Measurements from ENCODE around the gene LPCAT1.

- TF ChIP-seq CTCF (IDR thresholded peaks at IDR 0.05 in 2 of 3, conservative IDR thresholded peaks at IDR 0.05 in 1 of 3; ENCODE audit: borderline replicate concordance in 1 of 3, insufficient read depth in 1 of 3, low read depth in 2 of 3, low read length in 2 of 3) (no peak), POLR2AphosphoS5 (IDR thresholded peaks at IDR 0.05; ENCODE audit: low read depth, low read length) (no peak), REST (IDR thresholded peaks at IDR 0.05; ENCODE audit: low read depth) (no peak), FOSL1 (IDR thresholded peaks at IDR 0.05; ENCODE audit: low read depth) (no peak), TCF7L2 (IDR thresholded peaks at IDR 0.05; ENCODE audit: borderline replicate concordance, extremely low read depth, insufficient read depth, insufficient read length) (no peak), EZH2phosphoT487 (IDR thresholded peaks at IDR 0.05; ENCODE audit: borderline replicate concordance) (no peak), JUND (IDR thresholded peaks at IDR 0.05) (no peak), POLR2A (IDR thresholded peaks at IDR 0.05; ENCODE audit: borderline replicate concordance, extremely low read depth, insufficient read depth, insufficient read length) (no peak), SRF (IDR thresholded peaks at IDR 0.05; ENCODE audit: low read depth) (no peak), EZH2 (IDR thresholded peaks at IDR 0.05) (no peak)
These were observed 1.3 kb upstream of the LPCAT1 start for GRCh38 chr5:1524799-1525623.

All from HCT116 (cell line).